Measurements from ENCODE around the gene SMARCA1. TPM values are rescaled to one million over a fixed set of nuclear protein-coding genes. Genes with fewer than 3 reads are reported as not detected.

SMARCA1 gene
- total and polyA plus RNA-seq, 2 of the 4 experiments (the other 2 are of a cell fraction) = 31.0 to 32.8 TPM

DNA sequence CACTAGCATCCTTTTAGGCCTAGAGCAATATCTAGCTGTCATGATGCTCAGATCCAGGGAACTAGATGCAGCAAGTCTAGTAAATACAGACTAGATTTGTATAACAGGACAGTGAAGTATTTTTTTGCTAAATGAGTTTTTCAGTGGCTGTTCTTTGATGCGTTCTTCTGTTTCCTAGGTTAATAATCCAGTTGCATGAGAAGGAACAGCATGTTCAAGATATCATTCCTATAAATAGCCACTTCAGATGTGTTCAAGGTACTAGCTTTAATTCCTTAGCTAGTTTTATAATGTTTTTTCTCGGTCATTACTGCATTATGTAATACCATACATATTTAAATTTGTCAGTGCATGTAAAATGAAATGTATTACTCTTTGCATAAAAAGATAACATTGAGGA lies 21.5 kb upstream of the SMARCA1 start:
- no peak overlapping the region for H3K9ac ChIP-seq (ENCODE audit: low read depth, low read length)
- no CpG with 5 or more reads among the region's 2 CpGs for WGBS, 2 experiments (ENCODE audit: extremely low coverage in 2 of 2, insufficient read length in 1 of 2)
- ATAC-seq (ENCODE audit: low read depth) = no peak
- H2AFZ ChIP-seq (replicated peaks; ENCODE audit: low read length, poor library complexity) = no peak overlapping the region
- no peak overlapping the region for H3K4me3 ChIP-seq (ENCODE audit: insufficient read depth, low read depth, low read length)
- ChIA-PET CTCF (no interaction called here), POLR2A (ENCODE audit: unreplicated experiment) (no interaction called here)
- in situ Hi-C loops (cut with MboI; ENCODE audit: low sequenced_read_pairs) (no loop called here), dilution Hi-C loops (cut with HindIII; ENCODE audit: low sequenced_read_pairs, unreplicated experiment) (no loop called here), intact Hi-C loops (cut with micrococcal nuclease) (no loop called here)
- peaks cover 5 to 16% of the 10 kb centered on the region in 2 experiments for H3K79me1 ChIP-seq (ENCODE audit: low read depth in 1 of 2, low read length in 2 of 2)
- H3K14ac ChIP-seq (replicated peaks; ENCODE audit: low read depth, low read length) = no peak overlapping the region
- H3K9me1 ChIP-seq (ENCODE audit: insufficient read depth, low read length) = no peaks in the 10 kb centered on the region
- DNase-seq = no peak
- H4K8ac ChIP-seq (ENCODE audit: low read depth in 2 of 2, low read length in 2 of 2) = no peak overlapping the region
- no peak overlapping the region for H3K56ac ChIP-seq (ENCODE audit: extremely low read depth, insufficient read depth, low read length)
- H4K20me1 ChIP-seq (ENCODE audit: insufficient read depth, low read length) = no peaks in the 10 kb centered on the region
- peaks cover 3% of the 10 kb centered on the region; the same call in 1 of the 2 replicates for H3K36me3 ChIP-seq (ENCODE audit: control insufficient read depth, insufficient read depth, low read length)
- H3K9me3 ChIP-seq (ENCODE audit: control insufficient read depth, insufficient read depth, low read length) = no peaks in the 10 kb centered on the region
- H4K91ac ChIP-seq (ENCODE audit: insufficient read depth, low read depth, low read length) = no peak overlapping the region
- H4K5ac ChIP-seq (ENCODE audit: low read depth, low read length) = no peak overlapping the region
- H3K27ac ChIP-seq (ENCODE audit: insufficient read depth, low read length) = no peak overlapping the region
- no peak overlapping the region for H2AK5ac ChIP-seq (ENCODE audit: low read depth, low read length)
- H2AK9ac ChIP-seq (replicated peaks; ENCODE audit: low read depth, low read length, poor library complexity) = no peak overlapping the region
- H2BK20ac ChIP-seq (ENCODE audit: low read depth, low read length) = no peak overlapping the region
- TF ChIP-seq RAD21 (IDR thresholded peaks at IDR 0.05; ENCODE audit: low read length) (no peak), BHLHE40 (IDR thresholded peaks at IDR 0.05; ENCODE audit: low read depth, low read length) (no peak), FOS (IDR thresholded peaks at IDR 0.05; ENCODE audit: low read depth, low read length) (no peak), MAFK (IDR thresholded peaks at IDR 0.05; ENCODE audit: low read depth, low read length) (no peak), CHD1 (IDR thresholded peaks at IDR 0.05; ENCODE audit: low read depth, low read length) (no peak), CEBPB (IDR thresholded peaks at IDR 0.05; ENCODE audit: low read depth, low read length) (no peak), POLR2A (IDR thresholded peaks at IDR 0.05; ENCODE audit: low read depth, low read length) (no peak), RCOR1 (IDR thresholded peaks at IDR 0.05; ENCODE audit: insufficient replicate concordance, low read length) (no peak), SMC3 (IDR thresholded peaks at IDR 0.05; ENCODE audit: low read depth, low read length) (no peak), MAZ (IDR thresholded peaks at IDR 0.05; ENCODE audit: borderline replicate concordance, low read depth, low read length) (no peak), RFX5 (IDR thresholded peaks at IDR 0.05; ENCODE audit: low read depth, low read length) (no peak), NFE2L2 (IDR thresholded peaks at IDR 0.05; ENCODE audit: low read depth, low read length) (no peak), MXI1 (IDR thresholded peaks at IDR 0.05; ENCODE audit: borderline replicate concordance, low read depth, low read length) (no peak)
- TF ChIP-seq, protein P1, sequence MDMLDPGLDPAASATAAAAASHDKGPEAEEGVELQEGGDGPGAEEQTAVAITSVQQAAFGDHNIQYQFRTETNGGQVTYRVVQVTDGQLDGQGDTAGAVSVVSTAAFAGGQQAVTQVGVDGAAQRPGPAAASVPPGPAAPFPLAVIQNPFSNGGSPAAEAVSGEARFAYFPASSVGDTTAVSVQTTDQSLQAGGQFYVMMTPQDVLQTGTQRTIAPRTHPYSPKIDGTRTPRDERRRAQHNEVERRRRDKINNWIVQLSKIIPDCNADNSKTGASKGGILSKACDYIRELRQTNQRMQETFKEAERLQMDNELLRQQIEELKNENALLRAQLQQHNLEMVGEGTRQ (IDR thresholded peaks at IDR 0.05; ENCODE audit: low read depth, low read length) = no peak
- TF ChIP-seq, protein P2, sequence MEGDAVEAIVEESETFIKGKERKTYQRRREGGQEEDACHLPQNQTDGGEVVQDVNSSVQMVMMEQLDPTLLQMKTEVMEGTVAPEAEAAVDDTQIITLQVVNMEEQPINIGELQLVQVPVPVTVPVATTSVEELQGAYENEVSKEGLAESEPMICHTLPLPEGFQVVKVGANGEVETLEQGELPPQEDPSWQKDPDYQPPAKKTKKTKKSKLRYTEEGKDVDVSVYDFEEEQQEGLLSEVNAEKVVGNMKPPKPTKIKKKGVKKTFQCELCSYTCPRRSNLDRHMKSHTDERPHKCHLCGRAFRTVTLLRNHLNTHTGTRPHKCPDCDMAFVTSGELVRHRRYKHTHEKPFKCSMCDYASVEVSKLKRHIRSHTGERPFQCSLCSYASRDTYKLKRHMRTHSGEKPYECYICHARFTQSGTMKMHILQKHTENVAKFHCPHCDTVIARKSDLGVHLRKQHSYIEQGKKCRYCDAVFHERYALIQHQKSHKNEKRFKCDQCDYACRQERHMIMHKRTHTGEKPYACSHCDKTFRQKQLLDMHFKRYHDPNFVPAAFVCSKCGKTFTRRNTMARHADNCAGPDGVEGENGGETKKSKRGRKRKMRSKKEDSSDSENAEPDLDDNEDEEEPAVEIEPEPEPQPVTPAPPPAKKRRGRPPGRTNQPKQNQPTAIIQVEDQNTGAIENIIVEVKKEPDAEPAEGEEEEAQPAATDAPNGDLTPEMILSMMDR (conservative IDR thresholded peaks at IDR 0.05; ENCODE audit: low read depth, low read length) = no peak
- TF ChIP-seq, protein P3, sequence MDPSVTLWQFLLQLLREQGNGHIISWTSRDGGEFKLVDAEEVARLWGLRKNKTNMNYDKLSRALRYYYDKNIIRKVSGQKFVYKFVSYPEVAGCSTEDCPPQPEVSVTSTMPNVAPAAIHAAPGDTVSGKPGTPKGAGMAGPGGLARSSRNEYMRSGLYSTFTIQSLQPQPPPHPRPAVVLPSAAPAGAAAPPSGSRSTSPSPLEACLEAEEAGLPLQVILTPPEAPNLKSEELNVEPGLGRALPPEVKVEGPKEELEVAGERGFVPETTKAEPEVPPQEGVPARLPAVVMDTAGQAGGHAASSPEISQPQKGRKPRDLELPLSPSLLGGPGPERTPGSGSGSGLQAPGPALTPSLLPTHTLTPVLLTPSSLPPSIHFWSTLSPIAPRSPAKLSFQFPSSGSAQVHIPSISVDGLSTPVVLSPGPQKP (IDR thresholded peaks at IDR 0.05; ENCODE audit: borderline replicate concordance, low read depth, low read length) = no peak
- no peak overlapping the region for H3K4me2 ChIP-seq (ENCODE audit: low read depth, low read length)
- no peak overlapping the region for H3K23ac ChIP-seq (ENCODE audit: low read depth, low read length)
- no peak overlapping the region for H2BK120ac ChIP-seq (ENCODE audit: low read depth, low read length)
- H3K18ac ChIP-seq (ENCODE audit: low read depth, low read length) = no peak overlapping the region
- no peak overlapping the region for H2BK15ac ChIP-seq (ENCODE audit: low read depth, low read length)
- no peak overlapping the region for H2BK5ac ChIP-seq (ENCODE audit: low read depth, low read length, poor library complexity, severe bottlenecking)
- H3K27me3 ChIP-seq (ENCODE audit: control insufficient read depth, insufficient read depth, low read length) = no peaks in the 10 kb centered on the region
- BruUV-seq (replicated peaks) = no TSS peak
- no peaks in the 10 kb centered on the region for H3K4me1 ChIP-seq (ENCODE audit: control insufficient read depth, insufficient read depth, low read length)
- H3K4ac ChIP-seq (ENCODE audit: low read depth, low read length) = no peak overlapping the region

All from IMR-90 (cell line).